COLO829 (cell line): ENCODE results near the gene FAM117B.

Experiments used
- DNase-seq: peaks from one replicate; pipeline ENCODE4 v3.0.0; 2012; ENCODE audit warnings: low spot score

Gene FAM117B

DNA sequence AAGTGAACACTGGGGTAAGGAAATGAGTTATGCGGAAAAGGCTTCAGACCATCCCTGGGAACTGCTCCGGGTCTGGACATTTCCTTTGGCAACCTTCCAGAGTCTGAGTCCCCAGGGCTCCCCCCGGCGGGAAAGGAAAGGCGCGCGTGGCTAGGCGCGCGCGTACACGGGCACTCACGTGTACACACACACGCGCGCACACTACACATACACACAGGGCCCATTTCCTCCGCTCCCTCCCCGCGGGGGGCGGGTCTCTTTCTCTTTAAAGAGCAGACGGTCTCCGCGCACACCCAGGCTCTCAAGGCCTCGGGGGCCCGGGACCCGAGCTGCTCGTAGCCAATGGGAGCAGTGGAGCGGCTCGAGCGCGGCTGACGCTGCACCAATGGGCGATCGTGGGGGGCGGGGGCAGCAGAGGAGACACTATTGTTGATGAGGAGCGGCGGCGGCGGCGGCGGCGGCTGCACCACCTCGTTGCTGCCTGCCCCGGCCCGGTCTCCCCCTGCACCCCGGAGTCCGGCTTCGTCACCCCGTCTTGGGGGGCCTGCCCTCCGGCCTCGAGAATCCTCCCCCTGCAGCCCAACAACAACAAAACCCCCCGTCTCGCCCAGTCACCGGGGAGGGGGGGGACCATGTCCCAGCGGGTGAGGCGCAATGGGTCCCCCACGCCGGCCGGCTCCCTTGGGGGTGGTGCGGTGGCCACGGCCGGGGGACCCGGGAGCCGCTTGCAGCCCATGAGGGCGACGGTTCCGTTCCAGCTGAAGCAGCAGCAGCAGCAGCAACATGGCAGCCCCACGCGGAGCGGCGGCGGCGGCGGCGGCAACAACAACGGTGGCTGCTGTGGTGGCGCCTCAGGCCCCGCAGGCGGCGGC, at the start of gene FAM117B:
Gene FAM117B (plus strand): TSS at position 414 of the 872 bp plus-strand sequence. CDS start 219 bp downstream, at position 633.
- peak; percentile 82 for DNase-seq

DNA sequence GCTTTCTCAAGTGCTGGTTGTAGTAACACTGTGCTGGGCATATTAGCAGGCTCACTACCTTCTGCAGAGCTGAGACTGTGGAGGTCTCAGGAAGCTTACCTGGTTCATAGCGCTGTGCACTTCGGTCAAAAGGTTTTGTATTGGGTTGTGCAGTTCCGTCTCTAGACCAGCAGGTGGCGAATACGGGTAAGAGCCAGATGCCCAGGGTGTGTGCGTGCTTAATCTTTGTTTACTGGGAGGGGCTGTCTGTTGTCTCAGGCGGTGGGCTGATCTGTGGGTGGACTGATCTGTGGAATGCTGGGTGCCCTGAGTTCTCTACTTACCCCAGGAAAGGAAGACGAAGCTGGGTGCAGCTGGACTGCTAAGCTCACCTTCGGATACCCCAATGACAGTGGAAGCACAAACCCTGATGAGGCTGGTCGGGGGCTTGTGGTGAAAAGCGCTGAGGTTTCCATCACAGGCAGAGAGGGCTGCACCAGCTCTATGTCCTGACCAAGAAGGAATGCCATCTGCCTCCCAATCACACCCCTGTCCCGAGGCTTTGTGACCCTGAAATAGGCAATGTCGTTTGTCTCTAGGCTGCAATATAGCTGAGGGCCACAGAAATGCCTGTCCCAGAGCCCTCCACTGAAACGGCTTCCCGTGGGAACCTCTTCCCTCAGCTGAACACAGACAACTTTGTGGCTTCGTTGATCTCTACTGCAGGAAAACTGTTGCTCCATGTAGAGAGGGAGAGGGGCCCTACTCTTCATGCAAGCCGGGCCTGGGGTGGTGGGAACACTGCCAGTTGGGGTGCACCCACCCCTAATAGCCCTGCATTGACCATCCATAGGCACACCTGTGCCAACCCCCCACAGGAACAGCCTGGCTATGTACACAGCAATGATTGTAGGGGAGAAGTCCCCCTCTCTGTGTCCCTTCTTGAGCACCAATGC, 45.9 kb upstream of the FAM117B start:
- peak; percentile 69 for DNase-seq

GRCh38 chr2:202589582-202589949, 45.2 kb upstream of the FAM117B start:
- no peak for DNase-seq

- DNase-seq: no peak
Measured at GRCh38 chr2:202592566-202592965, 42.2 kb upstream of the FAM117B start.

GRCh38 chr2:202599105-202599504, 35.7 kb upstream of the FAM117B start:
- no peak for DNase-seq

- DNase-seq: no peak
Measured at GRCh38 chr2:202599911-202600310, 34.9 kb upstream of the FAM117B start.

- DNase-seq: no peak
Measured at GRCh38 chr2:202604699-202605098, 30.1 kb upstream of the FAM117B start.

GRCh38 chr2:202605174-202605573, 29.6 kb upstream of the FAM117B start:
- DNase-seq: no peak

DNA sequence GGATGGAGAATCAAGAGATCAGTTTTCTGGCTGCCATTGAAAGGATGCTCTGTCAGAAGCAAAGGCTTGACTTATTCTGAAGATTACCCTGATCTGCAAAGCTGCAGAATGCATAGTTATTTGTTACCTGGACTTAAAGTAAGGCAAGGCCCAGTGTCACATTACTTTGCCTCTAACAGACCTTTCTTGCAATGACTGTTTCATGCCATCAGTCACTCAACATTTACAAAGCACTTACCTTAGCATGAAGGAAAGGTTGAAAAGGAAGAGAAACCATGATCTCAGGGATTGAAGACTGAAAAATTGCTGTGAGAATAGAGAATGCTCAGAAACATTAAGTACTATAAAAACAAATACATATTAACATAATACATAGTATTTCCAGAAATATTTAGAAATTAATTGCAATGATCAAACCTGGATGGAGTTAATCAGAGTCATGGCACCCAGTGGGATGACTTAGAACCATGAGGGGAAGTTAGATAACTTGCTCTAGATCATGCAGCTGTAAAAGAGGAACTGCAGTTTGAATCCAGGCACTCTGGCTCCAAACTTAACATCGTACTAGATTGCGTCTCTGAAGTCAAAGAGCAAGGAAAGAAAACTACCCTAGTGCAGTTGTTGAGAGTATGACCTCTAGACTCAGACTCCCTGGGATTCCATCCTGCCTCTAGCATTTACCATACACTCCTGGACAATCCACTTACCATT, 26.5 kb upstream of the FAM117B start:
- DNase-seq: no peak

DNA sequence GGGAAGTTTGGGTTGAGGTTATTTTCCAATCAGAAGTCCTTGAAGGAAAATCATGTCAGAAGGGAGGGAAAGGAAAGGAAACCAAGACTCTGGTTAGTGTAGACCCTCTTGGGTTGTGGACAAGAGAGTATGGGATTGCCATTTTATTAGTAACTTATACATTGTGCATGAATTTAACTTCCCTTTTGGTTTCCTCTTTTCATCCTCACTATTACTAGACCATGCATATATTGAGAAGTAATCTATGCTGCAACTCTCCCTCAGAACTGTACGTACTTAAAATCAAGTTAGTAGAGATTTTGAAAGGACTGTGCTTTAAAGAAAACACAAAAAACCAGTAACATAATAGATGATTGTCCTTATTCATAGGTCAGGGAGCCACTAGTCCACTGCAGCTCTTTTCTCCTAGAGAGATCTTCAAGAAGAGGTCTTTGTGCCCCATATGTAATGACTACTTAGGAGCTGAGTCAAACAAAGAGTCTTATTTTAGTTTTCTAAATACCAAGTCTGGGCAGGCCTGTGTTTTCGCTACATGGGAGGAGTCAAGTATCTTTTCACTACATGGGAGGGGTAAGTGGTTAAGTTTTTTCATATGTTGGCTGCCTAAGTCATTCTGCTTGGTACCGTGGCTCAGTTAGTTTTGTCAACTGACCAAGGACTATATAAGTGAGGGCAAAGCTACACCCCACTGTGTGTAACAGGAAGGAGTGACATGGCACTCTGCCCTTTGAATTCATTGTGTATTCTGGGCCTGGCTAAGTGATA, 25.2 kb upstream of the FAM117B start:
- DNase-seq: peak; percentile 75

DNA sequence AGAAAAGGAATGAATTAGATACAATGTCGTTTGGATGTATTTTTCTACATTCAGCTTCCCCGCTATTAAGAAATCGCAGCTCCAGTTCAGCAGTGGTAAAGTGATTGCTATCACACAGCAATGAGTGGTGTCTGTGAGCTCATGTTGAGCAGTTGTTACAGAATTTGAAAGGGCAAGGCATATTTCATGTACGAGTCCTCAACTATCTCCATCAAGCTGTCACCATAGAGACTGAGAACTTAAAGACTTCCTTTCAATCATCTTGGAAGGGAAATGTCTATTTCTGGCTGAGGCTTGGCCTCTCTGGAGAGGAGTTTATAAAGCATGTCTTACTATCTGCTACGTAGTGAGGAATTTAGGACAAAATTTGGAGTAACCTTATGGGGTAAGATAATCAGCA, 24.4 kb upstream of the FAM117B start:
- no peak for DNase-seq

DNA sequence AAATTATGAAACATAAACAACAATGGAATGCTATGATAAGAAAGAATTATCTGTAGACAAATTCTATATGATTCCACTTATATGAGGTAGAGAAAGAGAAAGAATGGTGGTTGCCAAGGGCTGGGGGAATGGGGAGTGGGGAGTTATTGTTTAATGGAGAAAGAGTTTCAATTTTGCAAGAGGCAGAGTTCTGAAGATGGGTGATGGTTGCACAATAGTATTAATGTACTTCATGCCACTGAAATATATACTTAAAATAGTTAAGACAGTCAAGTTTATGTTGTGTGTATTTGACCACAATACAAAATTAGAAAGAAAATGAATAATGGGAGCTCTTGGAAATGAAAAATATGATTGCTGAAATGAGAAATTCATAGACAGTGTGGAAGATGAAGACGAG, 22.6 kb upstream of the FAM117B start:
- no peak for DNase-seq

DNA sequence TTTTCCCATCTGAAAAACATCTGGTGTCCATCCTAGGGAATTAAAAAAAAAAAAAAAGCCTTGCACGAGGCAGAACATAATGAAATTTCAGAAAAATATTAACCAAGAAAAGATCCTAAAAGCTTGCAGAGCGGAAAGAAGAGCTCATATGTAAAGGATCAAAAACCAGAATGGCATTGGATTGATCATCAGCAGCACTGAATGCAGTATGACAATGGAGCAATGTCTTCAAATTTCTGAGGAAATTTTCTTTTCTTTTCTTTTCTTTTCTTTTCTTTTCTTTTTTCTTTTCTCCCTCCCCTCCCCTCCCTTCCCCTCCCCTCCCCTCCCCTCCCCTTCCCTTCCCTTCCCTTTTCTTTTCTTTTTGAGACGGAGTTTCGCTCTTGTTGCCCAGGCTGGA, 21.3 kb upstream of the FAM117B start:
- no peak for DNase-seq

DNA sequence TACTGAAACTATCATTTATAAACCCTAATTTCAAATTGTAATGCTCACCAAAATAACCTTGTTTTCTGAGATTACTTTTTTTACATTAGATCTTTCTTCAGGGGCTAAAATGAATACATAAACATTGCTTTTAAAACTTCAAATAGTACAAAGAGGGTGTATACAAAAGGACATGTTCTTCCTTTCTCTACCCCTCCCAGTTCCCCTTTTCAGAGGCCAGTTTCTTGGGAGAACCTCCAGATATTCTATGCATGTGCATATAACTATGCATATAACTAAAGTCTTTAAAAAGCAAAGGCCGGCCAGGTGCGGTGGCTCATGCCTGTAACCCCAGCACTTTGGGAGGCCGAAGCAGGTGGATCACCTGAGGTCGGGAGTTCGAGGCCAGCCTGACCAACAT, 10.6 kb upstream of the FAM117B start:
- no peak for DNase-seq

- DNase-seq: no peak
Measured at GRCh38 chr2:202627042-202627441, 7.7 kb upstream of the FAM117B start.

- no peak for DNase-seq
Measured at GRCh38 chr2:202628646-202629198, 6.0 kb upstream of the FAM117B start.

GRCh38 chr2:202632682-202633290, 2.0 kb upstream of the FAM117B start:
- no peak for DNase-seq

- DNase-seq: no peak
Measured at GRCh38 chr2:202633470-202633869, 1.3 kb upstream of the FAM117B start.

DNA sequence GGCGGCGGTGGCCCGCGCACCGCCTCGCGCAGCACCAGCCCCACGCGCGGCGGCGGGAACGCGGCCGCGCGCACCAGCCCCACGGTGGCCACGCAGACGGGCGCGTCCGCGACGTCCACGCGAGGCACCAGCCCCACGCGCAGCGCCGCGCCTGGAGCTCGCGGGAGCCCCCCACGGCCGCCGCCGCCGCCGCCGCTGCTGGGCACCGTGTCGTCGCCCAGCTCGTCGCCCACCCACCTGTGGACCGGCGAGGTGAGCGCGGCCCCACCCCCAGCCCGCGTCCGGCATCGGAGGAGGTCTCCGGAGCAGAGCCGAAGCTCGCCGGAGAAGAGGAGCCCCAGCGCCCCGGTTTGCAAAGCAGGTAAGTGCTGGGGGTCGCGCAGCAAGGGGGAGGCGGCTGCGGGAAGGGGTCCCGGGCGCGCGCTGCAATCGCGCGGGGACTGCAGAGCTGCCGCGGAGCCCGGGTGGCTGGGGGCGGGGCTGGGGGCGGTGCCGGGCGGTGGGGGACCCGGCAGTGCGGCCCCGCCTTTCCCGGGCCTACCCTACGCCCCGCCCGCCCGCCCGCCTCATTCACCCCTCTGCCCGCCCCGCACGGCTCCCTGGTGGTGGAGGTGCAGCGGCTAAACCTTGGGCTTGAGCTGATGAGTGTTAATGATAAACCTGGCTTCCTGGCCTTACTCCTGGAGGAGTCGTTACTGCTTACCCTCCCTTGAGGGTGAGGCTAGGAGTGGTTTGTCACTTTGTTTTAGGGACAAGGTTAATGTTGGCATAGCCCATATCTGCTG, 851 bp downstream of the FAM117B start:
- peak; percentile 58 for DNase-seq

- no peak for DNase-seq
Measured at GRCh38 chr2:202636213-202636513, 1.4 kb downstream of the FAM117B start.
